Calu3 (cell line): Measurements from ENCODE around the gene TSPAN10. TPM values are rescaled to one million over a fixed set of nuclear protein-coding genes. Genes with fewer than 3 reads are reported as not detected.
"Not testable (repeated sequence)": the region's sequence is repeated elsewhere in the genome, so short reads cannot be mapped to it uniquely, and the experiment has no call there.

ENCODE experiments used
- BruUV-seq: library from RNA; stranded (reverse); fragments of 400-500 nt; replicated peaks from 2 replicates; lab custom pipeline; 2021; lab: Mats Ljungman, UMichigan
- CTCF ChIA-PET: fragments of 300-600 bp; sonication (Branson Sonifier 250); formaldehyde crosslinking; loops from one replicate; lab custom pipeline; 2022; ENCODE audit warnings: antibody characterized with exemption; lab: Charles Lee
- DNase-seq: peaks from one replicate; pipeline ENCODE4 v3.0.0; 2022
- H3K27ac Mint-ChIP-seq: one replicate; pipeline ENCODE4 v1.8.0; 2022; ENCODE audit warnings: mixed read lengths; ENCODE audit not compliant: unreplicated experiment
- H3K27me3 Mint-ChIP-seq: one replicate; pipeline ENCODE4 v1.8.0; 2022; ENCODE audit warnings: mixed read lengths; ENCODE audit not compliant: unreplicated experiment
- H3K36me3 Mint-ChIP-seq: one replicate; pipeline ENCODE4 v1.8.0; 2022; ENCODE audit warnings: mild to moderate bottlenecking, moderate library complexity, mixed read lengths; ENCODE audit not compliant: insufficient read depth, unreplicated experiment
- H3K4me1 Mint-ChIP-seq: one replicate; pipeline ENCODE4 v1.8.0; 2022; ENCODE audit warnings: mild to moderate bottlenecking, low read depth, mixed read lengths; ENCODE audit not compliant: unreplicated experiment
- H3K4me3 Mint-ChIP-seq: one replicate; pipeline ENCODE4 v1.8.0; 2022; ENCODE audit warnings: mild to moderate bottlenecking, low read depth, moderate library complexity, mixed read lengths; ENCODE audit not compliant: unreplicated experiment
- H3K9me3 Mint-ChIP-seq: one replicate; pipeline ENCODE4 v1.8.0; 2022; ENCODE audit warnings: low read depth, mixed read lengths; ENCODE audit not compliant: unreplicated experiment
- CTCF ChIP-seq: fragments of 200-600 bp; IDR thresholded peaks from one replicate; pipeline ENCODE4 v1.8.0; 2022; ENCODE audit warnings: antibody characterized with exemption; ENCODE audit not compliant: unreplicated experiment
- intact Hi-C: fragments of 100-400 bp; cut with micrococcal nuclease; formaldehyde crosslinking; loops from one replicate; pipeline ENCODE4 v1.10.0; 2022; ENCODE audit not compliant: unreplicated experiment
- total RNA-seq: library from RNA; stranded (reverse); gene quantifications from 2 replicates; pipeline ENCODE4 v1.2.3, GENCODE V29; 2022

Gene TSPAN10
- total RNA-seq, 1 experiment from 2014 or later = 2.9 TPM

- TF ChIP-seq CTCF = no peak
- H3K9me3 Mint-ChIP-seq = no peaks in the 10 kb centered on the region
- H3K27me3 Mint-ChIP-seq = no peaks in the 10 kb centered on the region
- CTCF ChIA-PET = no interaction called here
- BruUV-seq = no TSS peak
- peaks cover 16% of the 10 kb centered on the region for H3K4me1 Mint-ChIP-seq
- no peak for DNase-seq
- no peak overlapping the region for H3K4me3 Mint-ChIP-seq
- H3K27ac Mint-ChIP-seq = no peak overlapping the region
- intact Hi-C loops = no loop called here
- peaks cover 77% of the 10 kb centered on the region for H3K36me3 Mint-ChIP-seq
Measured at GRCh38 chr17:81672504-81672903, 35.5 kb downstream of the TSPAN10 start.

GRCh38 chr17:81672954-81673353 lies 36.0 kb downstream of the TSPAN10 start:
- Mint-ChIP-seq H3K4me3 (no peak overlapping the region), H3K9me3 (no peaks in the 10 kb centered on the region), H3K27me3 (no peaks in the 10 kb centered on the region), H3K4me1 (peaks cover 12% of the 10 kb centered on the region), H3K27ac (no peak overlapping the region), H3K36me3 (peaks cover 72% of the 10 kb centered on the region)
- DNase-seq = no peak
- no TSS peak for BruUV-seq
- TF ChIP-seq CTCF = no peak
- intact Hi-C loops = no loop called here
- CTCF ChIA-PET = no interaction called here

GRCh38 chr17:81673561-81674258 lies 36.7 kb downstream of the TSPAN10 start:
- TF ChIP-seq CTCF = no peak
- CTCF ChIA-PET = no interaction called here
- no TSS peak for BruUV-seq

GRCh38 chr17:81675515-81676221 lies 38.7 kb downstream of the TSPAN10 start:
- H3K27ac Mint-ChIP-seq, intact Hi-C loops, H3K9me3 Mint-ChIP-seq, H3K4me3 Mint-ChIP-seq, BruUV-seq, H3K27me3 Mint-ChIP-seq, CTCF ChIA-PET, H3K4me1 Mint-ChIP-seq: not testable (repeated sequence)
- DNase-seq = peak; percentile 32
- peaks cover 63% of the 10 kb centered on the region for H3K36me3 Mint-ChIP-seq
- TF ChIP-seq CTCF = peak; percentile 55

More at GRCh38 chr17:81673561-81674258, 36.7 kb downstream of the TSPAN10 start:
- Mint-ChIP-seq H3K4me1 (peaks cover 7% of the 10 kb centered on the region), H3K4me3 (no peak overlapping the region), H3K27me3 (no peaks in the 10 kb centered on the region), H3K36me3 (peaks cover 65% of the 10 kb centered on the region), H3K9me3 (no peaks in the 10 kb centered on the region), H3K27ac (no peak overlapping the region)
- DNase-seq = no peak
- intact Hi-C loops = no loop called here
